H1 (cell line): ENCODE data around the gene CCDC86. TPM values are rescaled to one million over a fixed set of nuclear protein-coding genes. Genes with fewer than 3 reads are reported as not detected.

Source experiments
- CBX8 ChIP-seq: fragments of 300-800, 300-1000 bp; sonication (generic); IDR thresholded peaks from 2 replicates; pipeline ENCODE4 v1.7.1; 2016; ENCODE audit warnings: low read depth, low read length, borderline replicate concordance
- CHD7 ChIP-seq: fragments of 300-600 bp; sonication (generic); IDR thresholded peaks from 2 replicates; pipeline ENCODE4 v1.7.1; 2012; ENCODE audit warnings: low read length, moderate library complexity, mild to moderate bottlenecking, inconsistent platforms; ENCODE audit not compliant: insufficient replicate concordance
- JUN ChIP-seq: IDR thresholded peaks from 2 replicates; pipeline ENCODE4 v1.6.1; 2011; ENCODE audit warnings: low read depth, mild to moderate bottlenecking, improper control_type of control experiment, low read length
- KDM4A ChIP-seq: IDR thresholded peaks from one replicate; pipeline ENCODE4 v1.7.1; 2012; ENCODE audit warnings: low read depth, mild to moderate bottlenecking, moderate library complexity, low read length, inconsistent platforms; ENCODE audit not compliant: severe bottlenecking
- RBBP5 ChIP-seq: IDR thresholded peaks from 2 replicates; pipeline ENCODE4 v1.7.1; 2012; ENCODE audit warnings: low read depth, mild to moderate bottlenecking, inconsistent platforms, low read length, moderate library complexity, borderline replicate concordance
- RFX5 ChIP-seq: IDR thresholded peaks from 2 replicates; pipeline ENCODE4 v1.6.1; 2011; ENCODE audit warnings: low read depth, low read length, improper control_type of control experiment, borderline replicate concordance
- RNF2 ChIP-seq: fragments of 200-900, 300-1000 bp; sonication (generic); IDR thresholded peaks from 2 replicates; pipeline ENCODE4 v1.7.1; 2016; ENCODE audit warnings: borderline replicate concordance, low read depth, mild to moderate bottlenecking, antibody characterized with exemption, low read length; ENCODE audit not compliant: poor library complexity, severe bottlenecking; ENCODE audit errors: missing control alignments
- TAF1 ChIP-seq: IDR thresholded peaks from 2 replicates; pipeline ENCODE4 v1.6.1; 2011; ENCODE audit warnings: mild to moderate bottlenecking, low read depth, low read length
- polyA plus RNA-seq, 7 experiments: library from polyadenylated mRNA; depleted of rRNA in 3 of 7; stranded (reverse) in 5 of 7; unstranded in 2 of 7; fragments of >200 nt in 5 of 7; fragments of 200-250 nt in 2 of 7; gene quantifications; 1 replicate in 5 of 7; 2 replicates in 1 of 7; 4 replicates in 1 of 7; pipeline versions ENCODE4 v1.2.1 to v1.2.3, GENCODE V29; 2011 to 2013; ENCODE audit warnings: missing spikeins in 2 of 7, mixed read lengths in 2 of 7
- total RNA-seq: library from RNA; stranded (reverse); fragmentation: NEBNext Ultra II Directional; extraction: Animal tissue kit (Norgen Biotek cat#: 25700); gene quantifications from 2 replicates; pipeline ENCODE4 v1.2.1, GENCODE V29; 2021

The CCDC86 gene
- total and polyA plus RNA-seq, 2 of the 8 experiments (the other 6 are each of a cell fraction or from before 2014, with no cell fraction given) = 37.7 to 76.4 TPM

GRCh38 chr11:60874421-60875365 lies 32.8 kb downstream of the CCDC86 start (continued):
- TF ChIP-seq CHD7 (no peak), KDM4A (no peak), CBX8 (no peak), RBBP5 (no peak), RNF2 (no peak), JUN (no peak), RFX5 (no peak), TAF1 (no peak)
